ENCODE results near the gene TAS2R16. TPM values are rescaled to one million over a fixed set of nuclear protein-coding genes. Genes with fewer than 3 reads are reported as not detected.

The TAS2R16 gene
- total and polyA plus RNA-seq, 2 of the 13 experiments (the other 11 are each of a cell fraction or from before 2014, with no cell fraction given), result not detected

DNA sequence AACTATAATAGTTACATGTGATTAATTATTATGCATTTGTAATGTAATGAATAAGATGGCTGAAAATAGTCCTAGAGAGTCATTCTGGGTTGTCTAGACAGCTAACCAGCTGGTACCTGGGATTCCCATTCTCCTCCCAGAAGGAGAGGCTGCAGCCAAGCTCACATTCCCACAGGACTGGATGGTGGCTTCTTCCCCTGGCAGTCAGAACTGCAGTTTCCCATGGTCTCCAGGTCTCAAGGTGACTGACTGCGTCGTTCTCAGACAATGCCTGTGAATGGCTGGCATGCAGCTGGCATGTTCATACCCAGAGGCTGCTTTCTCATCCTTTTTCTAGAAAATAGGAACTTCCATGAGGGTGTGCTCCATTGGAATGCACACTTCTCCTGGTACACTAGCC, 21.3 kb downstream of the TAS2R16 start:
- WGBS (ENCODE audit: low lambda C conversion rate), result no CpG with 5 or more reads among the region's 2 CpGs
- no peak for FAIRE-seq
- peaks cover 5% of the 10 kb centered on the region; the same call in 1 of the 2 replicates for H3K4me1 ChIP-seq (ENCODE audit: insufficient read depth, low read length)
- no peaks in the 10 kb centered on the region for H4K20me1 ChIP-seq (ENCODE audit: insufficient read depth, low read length)
- ATAC-seq, result no peak
- DNase-seq (ENCODE audit: low spot score), result no peak
- H3K79me2 ChIP-seq (ENCODE audit: insufficient read depth, low read length), result no peaks in the 10 kb centered on the region
- intact Hi-C loops (cut with micrococcal nuclease; ENCODE audit: unreplicated experiment) (no loop called here), in situ Hi-C loops (cut with HindIII; ENCODE audit: extremely low pct_ligation_motif_present, low pct_unique_long_range_greater_than_20kb) (no loop called here)
- CTCF ChIA-PET (ENCODE audit: low intra/inter-chr PET ratio, low total read pairs), result no interaction called here
- no TSS peak for BruUV-seq (replicated peaks)
- H3K9me3 ChIP-seq (ENCODE audit: low read length), result no peaks in the 10 kb centered on the region
- TF ChIP-seq ZNF260 (CRISPR knock-in tag; IDR thresholded peaks at IDR 0.05; ENCODE audit: borderline replicate concordance, low read depth) (no peak), ONECUT2 (CRISPR knock-in tag; IDR thresholded peaks at IDR 0.05) (no peak), MAX (IDR thresholded peaks at IDR 0.05) (no peak), ZNF550 (CRISPR knock-in tag; IDR thresholded peaks at IDR 0.05; ENCODE audit: borderline replicate concordance) (no peak), SRSF1 (optimal IDR thresholded peaks at IDR 0.05; ENCODE audit: low read depth, low read length) (no peak), MTF2 (CRISPR knock-in tag; IDR thresholded peaks at IDR 0.05; ENCODE audit: borderline replicate concordance) (no peak), SNAPC2 (CRISPR knock-in tag; IDR thresholded peaks at IDR 0.05) (no peak), CEBPB (IDR thresholded peaks at IDR 0.05; ENCODE audit: borderline replicate concordance, low read depth, low read length) (no peak), ZNF253 (CRISPR knock-in tag; IDR thresholded peaks at IDR 0.05; ENCODE audit: borderline replicate concordance) (no peak), ZNF761 (CRISPR knock-in tag; conservative IDR thresholded peaks at IDR 0.05) (no peak), FOXM1 (CRISPR knock-in tag; IDR thresholded peaks at IDR 0.05) (no peak), ZNF724P (CRISPR knock-in tag; IDR thresholded peaks at IDR 0.05; ENCODE audit: borderline replicate concordance) (no peak), ZNF160 (CRISPR knock-in tag; IDR thresholded peaks at IDR 0.05) (no peak), PPARG (CRISPR knock-in tag; conservative IDR thresholded peaks at IDR 0.05) (no peak), ARID3A (IDR thresholded peaks at IDR 0.05; ENCODE audit: low read depth, low read length) (no peak)
- TF ChIP-seq, protein P1, sequence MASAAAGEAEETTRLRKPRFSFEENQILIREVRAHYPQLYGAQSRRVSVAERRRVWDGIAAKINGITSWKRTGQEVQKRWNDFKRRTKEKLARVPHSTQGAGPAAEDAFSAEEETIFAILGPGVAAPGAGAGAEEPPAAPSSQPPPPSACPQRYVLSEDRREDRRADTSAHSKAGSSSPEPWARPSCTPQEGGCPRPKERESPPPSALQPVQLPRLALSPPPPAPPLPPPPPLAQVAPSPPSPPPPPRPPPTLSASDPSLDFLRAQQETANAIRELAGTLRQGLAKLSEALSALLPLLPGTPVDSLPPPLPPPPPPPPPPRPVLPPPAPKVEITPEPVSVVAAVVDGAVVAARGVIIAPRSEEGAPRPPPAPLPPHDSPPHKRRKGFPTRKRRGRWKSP (CRISPR knock-in tag; IDR thresholded peaks at IDR 0.05), result no peak
- TF ChIP-seq, protein P2, sequence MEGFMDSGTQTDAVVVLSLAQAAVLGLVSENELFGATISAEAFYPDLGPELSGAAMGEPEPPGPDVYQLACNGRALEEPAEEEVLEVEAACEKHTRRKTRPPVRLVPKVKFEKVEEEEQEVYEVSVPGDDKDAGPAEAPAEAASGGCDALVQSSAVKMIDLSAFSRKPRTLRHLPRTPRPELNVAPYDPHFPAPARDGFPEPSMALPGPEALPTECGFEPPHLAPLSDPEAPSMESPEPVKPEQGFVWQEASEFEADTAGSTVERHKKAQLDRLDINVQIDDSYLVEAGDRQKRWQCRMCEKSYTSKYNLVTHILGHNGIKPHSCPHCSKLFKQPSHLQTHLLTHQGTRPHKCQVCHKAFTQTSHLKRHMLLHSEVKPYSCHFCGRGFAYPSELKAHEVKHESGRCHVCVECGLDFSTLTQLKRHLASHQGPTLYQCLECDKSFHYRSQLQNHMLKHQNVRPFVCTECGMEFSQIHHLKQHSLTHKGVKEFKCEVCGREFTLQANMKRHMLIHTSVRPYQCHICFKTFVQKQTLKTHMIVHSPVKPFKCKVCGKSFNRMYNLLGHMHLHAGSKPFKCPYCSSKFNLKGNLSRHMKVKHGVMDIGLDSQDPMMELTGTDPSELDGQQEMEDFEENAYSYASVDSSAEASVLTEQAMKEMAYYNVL (CRISPR knock-in tag; IDR thresholded peaks at IDR 0.05; ENCODE audit: borderline replicate concordance), result no peak
- TF ChIP-seq, protein P3, sequence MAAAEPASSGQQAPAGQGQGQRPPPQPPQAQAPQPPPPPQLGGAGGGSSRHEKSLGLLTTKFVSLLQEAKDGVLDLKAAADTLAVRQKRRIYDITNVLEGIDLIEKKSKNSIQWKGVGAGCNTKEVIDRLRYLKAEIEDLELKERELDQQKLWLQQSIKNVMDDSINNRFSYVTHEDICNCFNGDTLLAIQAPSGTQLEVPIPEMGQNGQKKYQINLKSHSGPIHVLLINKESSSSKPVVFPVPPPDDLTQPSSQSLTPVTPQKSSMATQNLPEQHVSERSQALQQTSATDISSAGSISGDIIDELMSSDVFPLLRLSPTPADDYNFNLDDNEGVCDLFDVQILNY (CRISPR knock-in tag; conservative IDR thresholded peaks at IDR 0.05), result no peak
- TF ChIP-seq, protein P4, sequence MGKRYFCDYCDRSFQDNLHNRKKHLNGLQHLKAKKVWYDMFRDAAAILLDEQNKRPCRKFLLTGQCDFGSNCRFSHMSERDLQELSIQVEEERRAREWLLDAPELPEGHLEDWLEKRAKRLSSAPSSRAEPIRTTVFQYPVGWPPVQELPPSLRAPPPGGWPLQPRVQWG (CRISPR knock-in tag; IDR thresholded peaks at IDR 0.05; ENCODE audit: borderline replicate concordance, low read depth), result no peak
- H3K4me2 ChIP-seq (ENCODE audit: low read depth, low read length), result no peak overlapping the region
- H3K36me3 ChIP-seq (replicated peaks in 1 of 2; ENCODE audit: control insufficient read depth in 1 of 2, insufficient read depth in 2 of 2, low read length in 2 of 2), result no peaks in the 10 kb centered on the region
- no peaks in the 10 kb centered on the region for H3K27me3 ChIP-seq (ENCODE audit: control insufficient read depth in 1 of 2, insufficient read depth in 2 of 2, low read length in 2 of 2)
- POLR2A ChIA-PET, result no interaction called here
- H3K9ac ChIP-seq (ENCODE audit: insufficient read depth, low read depth, low read length), result no peak overlapping the region
- no peak overlapping the region for H3K4me3 ChIP-seq (replicated peaks in 1 of 3; ENCODE audit: insufficient read depth in 1 of 3, low read depth in 2 of 3, low read length in 3 of 3)
- no peak overlapping the region for H3K27ac ChIP-seq (ENCODE audit: extremely low read length, insufficient read depth, low read length)
- H2AFZ ChIP-seq (ENCODE audit: low read length), result no peak overlapping the region

Measured in HepG2 (cell line).